ENCODE measurements around the gene IHH. TPM values are rescaled to one million over a fixed set of nuclear protein-coding genes. Genes with fewer than 3 reads are reported as not detected.
A peak's percentile ranks its signal among the peaks of the same experiment; 100 is the strongest.

Gene IHH
- total and polyA plus RNA-seq, 2 of the 8 experiments (the other 6 are each of a cell fraction or from before 2014, with no cell fraction given): 0.03 TPM; not detected in 1

DNA sequence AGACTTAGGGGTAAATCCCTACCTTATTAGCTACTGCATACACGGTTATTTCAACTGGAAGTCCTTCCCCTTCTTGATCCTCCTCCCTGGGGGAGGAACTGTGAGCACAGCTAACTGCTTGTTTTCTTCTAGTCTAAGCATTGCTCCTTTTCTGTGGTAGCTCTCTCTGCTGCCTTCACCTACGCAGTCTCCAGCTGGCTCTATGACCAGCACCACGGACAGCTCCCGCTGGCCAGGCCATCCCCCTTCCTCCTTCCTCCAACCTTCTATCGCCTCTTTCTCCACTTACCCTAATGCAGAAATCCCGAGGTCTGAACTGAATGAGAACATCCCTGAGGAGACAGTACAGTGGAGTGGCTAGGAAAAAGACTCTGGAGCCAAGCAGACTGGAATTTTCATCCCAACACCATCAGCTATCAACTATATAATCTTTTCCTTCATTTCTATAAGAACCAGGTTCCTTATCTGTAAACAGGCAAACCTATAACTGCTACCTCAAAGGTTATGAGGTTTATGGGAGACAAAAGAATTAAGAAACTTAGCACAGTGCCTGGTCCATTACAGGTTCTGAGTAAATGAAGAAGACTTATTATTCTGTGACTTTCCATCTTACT lies 14.7 kb downstream of the IHH start:
- Histone ChIP-seq H3K23me2 (ENCODE audit: low read depth, low read length) (no peaks in the 10 kb centered on the region; the same call in 1 of the 2 replicates), H3K4ac (replicated peaks; ENCODE audit: insufficient read length, low read depth, low read length) (no peak overlapping the region), H2AFZ (ENCODE audit: low read length) (no peak overlapping the region), H2BK5ac (ENCODE audit: low read depth, low read length) (no peak overlapping the region), H3K18ac (ENCODE audit: extremely low read depth, low read length) (no peak overlapping the region), H2AK5ac (ENCODE audit: low read depth, low read length) (no peak overlapping the region), H2BK120ac (replicated peaks; ENCODE audit: low read depth, low read length) (no peak overlapping the region), H4K20me1 (replicated peaks in 1 of 2; ENCODE audit: control insufficient read depth in 1 of 2, insufficient read depth in 2 of 2, low read length in 2 of 2) (peaks cover 0 to 2% of the 10 kb centered on the region in 2 experiments), H3K9me3 (ENCODE audit: insufficient read depth in 2 of 2, low read depth in 1 of 2, low read length in 1 of 2) (no peaks in the 10 kb centered on the region), H4K91ac (replicated peaks; ENCODE audit: insufficient read length, low read length) (no peak overlapping the region), H3K79me2 (ENCODE audit: control insufficient read depth in 1 of 2, insufficient read depth in 2 of 2, low read length in 2 of 2) (no peaks in the 10 kb centered on the region), H4K8ac (ENCODE audit: extremely low read depth, insufficient read depth, low read length) (no peak overlapping the region), H3K27ac (ENCODE audit: low read depth, low read length) (no peak overlapping the region), H3K36me3 (ENCODE audit: control insufficient read depth in 2 of 4, insufficient read depth in 4 of 4, low read length in 3 of 4) (no peaks in the 10 kb centered on the region), H2BK15ac (ENCODE audit: low read length) (no peak overlapping the region), H3K4me2 (ENCODE audit: insufficient read depth in 1 of 2, low read depth in 2 of 2, low read length in 2 of 2) (no peak overlapping the region), H2BK12ac (ENCODE audit: low read depth, low read length) (no peak overlapping the region), H3K23ac (ENCODE audit: insufficient read length) (no peak overlapping the region), H3K56ac (replicated peaks; ENCODE audit: insufficient read length, low read depth, low read length) (no peak overlapping the region), H3K4me3 (ENCODE audit: extremely low read depth in 1 of 4, insufficient read depth in 2 of 4, low read depth in 3 of 4, low read length in 4 of 4) (no peak overlapping the region), H3K79me1 (ENCODE audit: low read depth, low read length) (no peaks in the 10 kb centered on the region), H3K9ac (replicated peaks in 1 of 4; ENCODE audit: extremely low read depth in 1 of 4, low read depth in 3 of 4, low read length in 3 of 4) (no peak overlapping the region), H2BK20ac (ENCODE audit: low read length) (no peak overlapping the region), H4K5ac (ENCODE audit: insufficient read length, low read depth, low read length) (no peak overlapping the region), H3K27me3 (replicated peaks in 1 of 4; ENCODE audit: control insufficient read depth in 3 of 4, extremely low read depth in 1 of 4, insufficient read depth in 3 of 4, low read length in 3 of 4) (peaks cover 0 to 12% (median 9%) of the 10 kb centered on the region in 4 experiments; a peak in 4 of 7 replicates), H3K4me1 (replicated peaks in 1 of 4; ENCODE audit: control insufficient read depth in 3 of 4, insufficient read depth in 4 of 4, low read length in 3 of 4) (peaks cover 0 to 3% (median 0%) of the 10 kb centered on the region in 4 experiments; a peak in 1 of 7 replicates), H3K14ac (ENCODE audit: insufficient read length) (no peak overlapping the region)
- peak; percentile 88 to 99 for TF ChIP-seq SIN3A (conservative IDR thresholded peaks at IDR 0.05 in 1 of 2, IDR thresholded peaks at IDR 0.05 in 1 of 2; ENCODE audit: low read depth in 1 of 2, low read length in 2 of 2)
- peak; percentile 70 for TF ChIP-seq SAP30 (IDR thresholded peaks at IDR 0.05; ENCODE audit: insufficient read depth, insufficient replicate concordance, low read length)
- TF ChIP-seq CHD1 (IDR thresholded peaks at IDR 0.05; ENCODE audit: low read depth, low read length): no peak
- no peak for TF ChIP-seq ASH2L (IDR thresholded peaks at IDR 0.05; ENCODE audit: low read length)
- TF ChIP-seq CTBP2 (IDR thresholded peaks at IDR 0.05; ENCODE audit: borderline replicate concordance, insufficient read depth, insufficient read length, low read length): no peak
- ChIA-PET POLR2A (ENCODE audit: partially characterized antibody) (no interaction called here), CTCF (ENCODE audit: partially characterized antibody) (interaction anchor here (0.8 to 62.8 kb wide), 7 partner anchors 1 to 113 kb away, joined by 3 to 1777 read pairs (median 5); partner anchors contain the start of genes CFAP65 and IHH)
- peak in 1 of 2 experiments; percentile 82 for DNase-seq (ENCODE audit: low read depth in 1 of 2, low spot score in 2 of 2)
- peak; percentile 69 for FAIRE-seq
- WGBS, 2 experiments (ENCODE audit: extremely low coverage in 1 of 2, insufficient coverage in 1 of 2, insufficient read length in 1 of 2, insufficient replicate concordance in 2 of 2, low coverage in 1 of 2, low lambda C conversion rate in 2 of 2, missing lambda C conversion rate in 1 of 2): 14% methylated on average over 6 of the region's 6 CpGs; no CpG with 5 or more reads in 1 of the 2 experiments

Measured in H1 (cell line).